ENCODE results near the gene DDOST.
"Not testable (repeated sequence)": the region's sequence is repeated elsewhere in the genome, so short reads cannot be mapped to it uniquely, and the experiment has no call there.

The DDOST gene

GRCh38 chr1:20684050-20684620 lies 23.0 kb upstream of the DDOST start:
- H3K27ac ChIP-seq: no peak overlapping the region
- TF ChIP-seq CTCF (IDR thresholded peaks at IDR 0.05) (no peak), ZFX (IDR thresholded peaks at IDR 0.05; ENCODE audit: borderline replicate concordance) (no peak)

- H3K27ac ChIP-seq: no peak overlapping the region
- TF ChIP-seq ZFX (IDR thresholded peaks at IDR 0.05; ENCODE audit: borderline replicate concordance) (no peak), CTCF (IDR thresholded peaks at IDR 0.05) (no peak)
These were observed 22.4 kb upstream of the DDOST start for GRCh38 chr1:20683614-20684013.

- TF ChIP-seq ZFX (IDR thresholded peaks at IDR 0.05; ENCODE audit: borderline replicate concordance): no peak
- TF ChIP-seq CTCF (IDR thresholded peaks at IDR 0.05): no peak
- H3K27ac ChIP-seq: no peak overlapping the region
These were observed 21.5 kb upstream of the DDOST start for GRCh38 chr1:20682571-20683236.

GRCh38 chr1:20681999-20682398 lies 20.8 kb upstream of the DDOST start:
- H3K27ac ChIP-seq: no peak overlapping the region
- no peak for TF ChIP-seq CTCF (IDR thresholded peaks at IDR 0.05)
- TF ChIP-seq ZFX (IDR thresholded peaks at IDR 0.05; ENCODE audit: borderline replicate concordance): no peak

GRCh38 chr1:20680269-20680668 lies 19.1 kb upstream of the DDOST start:
- no peak overlapping the region for H3K27ac ChIP-seq
- TF ChIP-seq CTCF (IDR thresholded peaks at IDR 0.05): no peak
- no peak for TF ChIP-seq ZFX (IDR thresholded peaks at IDR 0.05; ENCODE audit: borderline replicate concordance)

GRCh38 chr1:20678599-20678998 lies 17.4 kb upstream of the DDOST start:
- TF ChIP-seq ZFX (IDR thresholded peaks at IDR 0.05; ENCODE audit: borderline replicate concordance) (no peak), CTCF (IDR thresholded peaks at IDR 0.05) (no peak)
- H3K27ac ChIP-seq: no peak overlapping the region

- not testable (repeated sequence) for H3K27ac ChIP-seq
These were observed 12.5 kb upstream of the DDOST start for GRCh38 chr1:20673626-20674025.

GRCh38 chr1:20672265-20672632 lies 11.1 kb upstream of the DDOST start:
- TF ChIP-seq CTCF (IDR thresholded peaks at IDR 0.05): no peak
- no peak for TF ChIP-seq ZFX (IDR thresholded peaks at IDR 0.05; ENCODE audit: borderline replicate concordance)
- no peak overlapping the region for H3K27ac ChIP-seq

Data from 22Rv1 (cell line).